ENCODE data around the gene DIP2A. TPM values are rescaled to one million over a fixed set of nuclear protein-coding genes. Genes with fewer than 3 reads are reported as not detected.

DIP2A gene
- total RNA-seq, 1 experiment from 2014 or later = 22.9 TPM

DNA sequence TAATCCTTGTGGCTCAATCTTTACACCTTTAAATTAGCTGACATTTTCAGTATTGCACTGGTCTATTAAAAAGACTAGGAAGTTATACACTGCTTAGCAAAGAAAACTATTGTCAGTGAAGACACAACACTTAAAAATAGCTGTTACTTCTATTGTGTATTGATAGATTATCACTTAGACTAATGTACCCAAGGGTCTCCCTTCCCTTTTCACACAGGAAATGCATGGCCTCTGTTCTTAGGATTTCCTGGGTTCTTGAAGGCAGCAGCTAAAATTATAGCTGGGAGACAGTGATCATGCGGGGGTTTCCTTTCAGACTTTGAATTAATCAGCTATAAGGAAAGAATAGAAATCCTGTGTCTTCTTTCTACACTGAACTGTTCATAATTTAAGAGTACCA lies 12.8 kb downstream of the DIP2A start:
- no peaks in the 10 kb centered on the region for H3K9me3 ChIP-seq (ENCODE audit: control insufficient read depth, insufficient read depth, low read depth, low read length)
- TF ChIP-seq, protein P1, sequence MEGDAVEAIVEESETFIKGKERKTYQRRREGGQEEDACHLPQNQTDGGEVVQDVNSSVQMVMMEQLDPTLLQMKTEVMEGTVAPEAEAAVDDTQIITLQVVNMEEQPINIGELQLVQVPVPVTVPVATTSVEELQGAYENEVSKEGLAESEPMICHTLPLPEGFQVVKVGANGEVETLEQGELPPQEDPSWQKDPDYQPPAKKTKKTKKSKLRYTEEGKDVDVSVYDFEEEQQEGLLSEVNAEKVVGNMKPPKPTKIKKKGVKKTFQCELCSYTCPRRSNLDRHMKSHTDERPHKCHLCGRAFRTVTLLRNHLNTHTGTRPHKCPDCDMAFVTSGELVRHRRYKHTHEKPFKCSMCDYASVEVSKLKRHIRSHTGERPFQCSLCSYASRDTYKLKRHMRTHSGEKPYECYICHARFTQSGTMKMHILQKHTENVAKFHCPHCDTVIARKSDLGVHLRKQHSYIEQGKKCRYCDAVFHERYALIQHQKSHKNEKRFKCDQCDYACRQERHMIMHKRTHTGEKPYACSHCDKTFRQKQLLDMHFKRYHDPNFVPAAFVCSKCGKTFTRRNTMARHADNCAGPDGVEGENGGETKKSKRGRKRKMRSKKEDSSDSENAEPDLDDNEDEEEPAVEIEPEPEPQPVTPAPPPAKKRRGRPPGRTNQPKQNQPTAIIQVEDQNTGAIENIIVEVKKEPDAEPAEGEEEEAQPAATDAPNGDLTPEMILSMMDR (IDR thresholded peaks at IDR 0.05) = no peak
- TF ChIP-seq TCF7L2 (IDR thresholded peaks at IDR 0.05; ENCODE audit: low read depth, low read length) (no peak), POLR2AphosphoS5 (IDR thresholded peaks at IDR 0.05; ENCODE audit: low read depth, low read length) (no peak), SIN3A (IDR thresholded peaks at IDR 0.05; ENCODE audit: borderline replicate concordance, insufficient read depth, low read depth, low read length) (no peak)
- TF ChIP-seq, protein P2, sequence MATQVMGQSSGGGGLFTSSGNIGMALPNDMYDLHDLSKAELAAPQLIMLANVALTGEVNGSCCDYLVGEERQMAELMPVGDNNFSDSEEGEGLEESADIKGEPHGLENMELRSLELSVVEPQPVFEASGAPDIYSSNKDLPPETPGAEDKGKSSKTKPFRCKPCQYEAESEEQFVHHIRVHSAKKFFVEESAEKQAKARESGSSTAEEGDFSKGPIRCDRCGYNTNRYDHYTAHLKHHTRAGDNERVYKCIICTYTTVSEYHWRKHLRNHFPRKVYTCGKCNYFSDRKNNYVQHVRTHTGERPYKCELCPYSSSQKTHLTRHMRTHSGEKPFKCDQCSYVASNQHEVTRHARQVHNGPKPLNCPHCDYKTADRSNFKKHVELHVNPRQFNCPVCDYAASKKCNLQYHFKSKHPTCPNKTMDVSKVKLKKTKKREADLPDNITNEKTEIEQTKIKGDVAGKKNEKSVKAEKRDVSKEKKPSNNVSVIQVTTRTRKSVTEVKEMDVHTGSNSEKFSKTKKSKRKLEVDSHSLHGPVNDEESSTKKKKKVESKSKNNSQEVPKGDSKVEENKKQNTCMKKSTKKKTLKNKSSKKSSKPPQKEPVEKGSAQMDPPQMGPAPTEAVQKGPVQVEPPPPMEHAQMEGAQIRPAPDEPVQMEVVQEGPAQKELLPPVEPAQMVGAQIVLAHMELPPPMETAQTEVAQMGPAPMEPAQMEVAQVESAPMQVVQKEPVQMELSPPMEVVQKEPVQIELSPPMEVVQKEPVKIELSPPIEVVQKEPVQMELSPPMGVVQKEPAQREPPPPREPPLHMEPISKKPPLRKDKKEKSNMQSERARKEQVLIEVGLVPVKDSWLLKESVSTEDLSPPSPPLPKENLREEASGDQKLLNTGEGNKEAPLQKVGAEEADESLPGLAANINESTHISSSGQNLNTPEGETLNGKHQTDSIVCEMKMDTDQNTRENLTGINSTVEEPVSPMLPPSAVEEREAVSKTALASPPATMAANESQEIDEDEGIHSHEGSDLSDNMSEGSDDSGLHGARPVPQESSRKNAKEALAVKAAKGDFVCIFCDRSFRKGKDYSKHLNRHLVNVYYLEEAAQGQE (IDR thresholded peaks at IDR 0.05; ENCODE audit: insufficient read depth in 1 of 2, low read depth in 2 of 2, low read length in 1 of 2) = no peak
- no peak overlapping the region for H3K27ac ChIP-seq (ENCODE audit: low read length)
- in situ Hi-C loops (cut with HindIII; ENCODE audit: low pct_unique_long_range_greater_than_20kb, low sequenced_read_pairs) = no loop called here
- no peaks in the 10 kb centered on the region for H3K27me3 ChIP-seq (ENCODE audit: control insufficient read depth, insufficient read depth, low read length)
- DNase-seq (ENCODE audit: low read depth, low spot score) (no peak), ATAC-seq (no peak)
- no peak overlapping the region for H3K4me3 ChIP-seq (ENCODE audit: low read depth in 2 of 2, low read length in 2 of 2)
- no TSS peak for BruUV-seq (replicated peaks)
- POLR2A ChIA-PET = no interaction called here
- CTCF ChIA-PET = interaction anchor here (0.6 kb wide), 1 partner anchor 274 kb away, joined by 6 read pairs; no protein-coding TSS in a partner anchor
- H3K4me1 ChIP-seq (ENCODE audit: control insufficient read depth, insufficient read depth, low read length) = no peaks in the 10 kb centered on the region
- no peaks in the 10 kb centered on the region for H3K36me3 ChIP-seq (ENCODE audit: control insufficient read depth, insufficient read depth, low read length)
- intact Hi-C loops (cut with micrococcal nuclease; ENCODE audit: unreplicated experiment) = no loop called here

DNA sequence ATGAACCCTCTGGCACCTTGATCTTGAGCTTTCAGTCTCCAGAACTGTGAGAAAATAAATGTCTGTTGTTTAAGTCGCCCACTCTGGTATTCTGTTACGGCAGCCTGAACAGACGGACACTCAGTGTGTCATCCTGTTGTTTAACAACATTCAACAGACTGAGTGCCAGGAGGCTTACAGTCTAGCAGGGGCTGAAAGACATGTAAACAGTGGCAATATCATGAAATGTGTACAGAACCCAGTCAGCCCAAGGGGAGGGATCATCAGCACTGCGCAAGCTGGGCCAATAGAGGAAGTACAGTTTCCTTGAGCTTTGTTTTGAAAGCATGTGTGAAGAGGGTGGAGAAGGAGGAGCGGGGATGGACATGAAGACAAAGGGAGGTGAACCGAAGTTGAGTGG lies 13.6 kb downstream of the DIP2A start:
- in situ Hi-C loops (cut with HindIII; ENCODE audit: low pct_unique_long_range_greater_than_20kb, low sequenced_read_pairs) (no loop called here), intact Hi-C loops (cut with micrococcal nuclease; ENCODE audit: unreplicated experiment) (no loop called here)
- BruUV-seq (replicated peaks) = no TSS peak
- Histone ChIP-seq H3K9me3 (ENCODE audit: control insufficient read depth, insufficient read depth, low read depth, low read length) (no peaks in the 10 kb centered on the region), H3K4me1 (ENCODE audit: control insufficient read depth, insufficient read depth, low read length) (no peaks in the 10 kb centered on the region), H3K36me3 (ENCODE audit: control insufficient read depth, insufficient read depth, low read length) (no peaks in the 10 kb centered on the region), H3K4me3 (ENCODE audit: low read depth in 2 of 2, low read length in 2 of 2) (no peak overlapping the region), H3K27ac (ENCODE audit: low read length) (no peak overlapping the region), H3K27me3 (ENCODE audit: control insufficient read depth, insufficient read depth, low read length) (no peaks in the 10 kb centered on the region)
- no peak for TF ChIP-seq TCF7L2 (IDR thresholded peaks at IDR 0.05; ENCODE audit: low read depth, low read length)
- TF ChIP-seq SIN3A (IDR thresholded peaks at IDR 0.05; ENCODE audit: borderline replicate concordance, insufficient read depth, low read depth, low read length) = no peak
- TF ChIP-seq, protein P2 (IDR thresholded peaks at IDR 0.05; ENCODE audit: insufficient read depth in 1 of 2, low read depth in 2 of 2, low read length in 1 of 2) = no peak
- TF ChIP-seq POLR2AphosphoS5 (IDR thresholded peaks at IDR 0.05; ENCODE audit: low read depth, low read length) = no peak
- TF ChIP-seq, protein P1 (IDR thresholded peaks at IDR 0.05) = no peak
- ChIA-PET CTCF (no interaction called here), POLR2A (no interaction called here)
- no peak for DNase-seq (ENCODE audit: low read depth, low spot score)
- no peak for ATAC-seq
